Measurements from ENCODE around the gene PPM1H. TPM values are rescaled to one million over a fixed set of nuclear protein-coding genes. Genes with fewer than 3 reads are reported as not detected.

The PPM1H gene
- total RNA-seq, 4 donors from 2014 or later, result 0.46 to 3.4 (median 1.3) TPM

DNA sequence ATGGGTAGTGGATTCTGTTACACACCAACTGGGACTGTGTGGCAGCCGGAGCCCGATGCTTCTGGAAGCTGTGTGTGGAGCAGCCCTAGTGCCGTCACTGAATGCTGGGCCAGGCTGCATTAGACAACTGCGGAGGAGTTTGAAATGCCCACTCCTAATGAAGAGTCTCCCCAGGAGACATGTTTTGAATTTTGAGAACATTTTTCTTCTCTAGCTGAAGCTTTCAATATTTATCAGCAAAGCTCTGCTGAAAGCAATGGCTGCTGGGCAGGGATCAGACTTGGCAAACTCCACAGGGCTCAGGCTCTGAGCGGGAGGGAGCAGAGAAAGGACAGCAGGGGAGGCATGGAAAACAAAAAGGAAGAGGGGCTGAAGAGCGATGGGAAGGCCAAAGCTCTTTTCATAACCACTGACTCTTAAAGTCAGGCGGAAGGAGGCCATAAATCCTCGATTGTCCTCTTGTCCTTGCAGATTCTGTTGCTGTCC, 279.2 kb downstream of the PPM1H start:
- no peak overlapping the region for H3K27ac ChIP-seq
- no peaks in the 10 kb centered on the region for H3K4me1 ChIP-seq
- H3K27me3 ChIP-seq, result no peaks in the 10 kb centered on the region
- in situ Hi-C loops (cut with MboI; ENCODE audit: low sequenced_read_pairs in 4 of 4) (no loop called here), intact Hi-C loops (cut with DNase I; ENCODE audit: low total_unique reads) (no loop called here)
- ATAC-seq, result no peak
- no peaks in the 10 kb centered on the region for H3K9me3 ChIP-seq
- no peak for DNase-seq
- H3K4me3 ChIP-seq, result no peak overlapping the region
- TF ChIP-seq, protein P1, sequence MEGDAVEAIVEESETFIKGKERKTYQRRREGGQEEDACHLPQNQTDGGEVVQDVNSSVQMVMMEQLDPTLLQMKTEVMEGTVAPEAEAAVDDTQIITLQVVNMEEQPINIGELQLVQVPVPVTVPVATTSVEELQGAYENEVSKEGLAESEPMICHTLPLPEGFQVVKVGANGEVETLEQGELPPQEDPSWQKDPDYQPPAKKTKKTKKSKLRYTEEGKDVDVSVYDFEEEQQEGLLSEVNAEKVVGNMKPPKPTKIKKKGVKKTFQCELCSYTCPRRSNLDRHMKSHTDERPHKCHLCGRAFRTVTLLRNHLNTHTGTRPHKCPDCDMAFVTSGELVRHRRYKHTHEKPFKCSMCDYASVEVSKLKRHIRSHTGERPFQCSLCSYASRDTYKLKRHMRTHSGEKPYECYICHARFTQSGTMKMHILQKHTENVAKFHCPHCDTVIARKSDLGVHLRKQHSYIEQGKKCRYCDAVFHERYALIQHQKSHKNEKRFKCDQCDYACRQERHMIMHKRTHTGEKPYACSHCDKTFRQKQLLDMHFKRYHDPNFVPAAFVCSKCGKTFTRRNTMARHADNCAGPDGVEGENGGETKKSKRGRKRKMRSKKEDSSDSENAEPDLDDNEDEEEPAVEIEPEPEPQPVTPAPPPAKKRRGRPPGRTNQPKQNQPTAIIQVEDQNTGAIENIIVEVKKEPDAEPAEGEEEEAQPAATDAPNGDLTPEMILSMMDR (IDR thresholded peaks at IDR 0.05 in 4 of 5, conservative IDR thresholded peaks at IDR 0.05 in 1 of 5), result no peak
- TF ChIP-seq POLR2A (IDR thresholded peaks at IDR 0.05), result no peak
- H3K36me3 ChIP-seq, result no peaks in the 10 kb centered on the region

DNA sequence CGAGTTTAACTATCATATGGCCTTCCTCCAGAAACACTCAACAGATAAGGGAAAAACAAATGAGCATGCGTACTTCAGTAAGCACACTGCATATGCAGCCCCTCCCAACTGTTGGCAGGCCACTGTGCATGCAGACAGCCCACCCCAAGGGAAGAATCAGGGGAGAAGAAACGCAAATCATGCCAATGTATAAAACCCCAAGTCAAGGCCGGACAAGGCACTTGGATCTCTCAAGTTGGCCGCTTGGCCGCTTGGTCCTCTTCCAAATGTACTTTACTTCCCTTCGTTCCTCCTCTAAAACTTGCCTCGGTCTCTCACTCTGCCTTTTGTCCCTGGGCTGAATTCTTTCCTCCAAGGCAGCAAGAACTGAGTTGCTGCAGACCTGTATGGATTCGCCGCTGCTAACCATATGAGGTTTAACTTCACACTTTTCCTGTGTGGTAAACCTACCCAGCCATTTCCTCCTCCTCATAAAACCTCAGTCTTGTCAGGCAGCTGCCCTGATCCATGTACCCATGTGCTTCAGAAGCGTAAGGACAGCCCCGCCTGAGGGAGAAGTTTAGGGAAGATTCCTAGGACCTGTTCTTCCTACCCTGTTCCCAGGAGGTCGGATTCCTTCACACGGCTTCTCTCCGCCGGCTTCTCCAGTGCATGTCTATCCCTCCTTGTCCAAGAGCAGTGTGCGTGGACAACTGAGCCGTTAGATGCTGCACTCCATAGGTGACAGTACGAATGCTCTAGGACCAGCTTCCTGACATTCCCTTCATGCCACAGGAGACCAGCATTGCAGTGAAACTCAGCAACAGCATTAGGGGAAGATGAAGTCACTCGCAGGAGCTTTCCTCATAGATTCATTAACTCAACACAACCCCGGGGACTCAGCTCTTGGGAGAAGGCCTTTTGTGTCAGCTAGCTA, 280.4 kb downstream of the PPM1H start:
- ATAC-seq (no peak), DNase-seq (no peak)
- no peaks in the 10 kb centered on the region for H3K9me3 ChIP-seq
- intact Hi-C loops (cut with DNase I; ENCODE audit: low total_unique reads), result no loop called here
- H3K36me3 ChIP-seq, result no peaks in the 10 kb centered on the region
- in situ Hi-C loops (cut with MboI; ENCODE audit: low sequenced_read_pairs in 4 of 4), result no loop called here
- no peak for TF ChIP-seq POLR2A (IDR thresholded peaks at IDR 0.05)
- TF ChIP-seq, protein P1 (IDR thresholded peaks at IDR 0.05 in 4 of 5, conservative IDR thresholded peaks at IDR 0.05 in 1 of 5), result no peak
- no peaks in the 10 kb centered on the region for H3K27me3 ChIP-seq
- H3K4me1 ChIP-seq, result no peaks in the 10 kb centered on the region
- H3K27ac ChIP-seq, result no peak overlapping the region
- no peak overlapping the region for H3K4me3 ChIP-seq

DNA sequence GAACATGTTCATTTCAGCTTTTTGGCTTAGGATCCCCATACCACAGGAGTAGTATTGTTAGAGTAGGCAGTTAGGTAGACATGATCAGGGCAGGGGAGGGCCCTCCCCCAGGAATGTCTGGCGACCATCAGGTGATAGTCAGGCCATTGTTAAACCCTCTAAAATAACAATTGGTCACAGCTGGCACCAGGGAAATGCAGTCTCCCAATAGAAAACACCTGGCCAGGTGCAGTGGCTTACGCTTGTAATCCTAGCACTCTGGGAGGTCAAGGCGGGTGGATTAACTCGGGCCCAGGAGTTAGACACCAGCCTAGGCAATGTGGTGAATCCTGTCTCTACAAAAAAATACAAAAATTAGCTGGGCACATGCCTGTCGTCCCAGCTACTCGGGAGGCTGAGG, 281.2 kb downstream of the PPM1H start:
- in situ Hi-C loops (cut with MboI; ENCODE audit: low sequenced_read_pairs in 4 of 4), result no loop called here
- intact Hi-C loops (cut with DNase I; ENCODE audit: low total_unique reads), result no loop called here
- Histone ChIP-seq H3K4me3 (no peak overlapping the region), H3K9me3 (no peaks in the 10 kb centered on the region), H3K4me1 (no peaks in the 10 kb centered on the region), H3K36me3 (no peaks in the 10 kb centered on the region), H3K27me3 (no peaks in the 10 kb centered on the region), H3K27ac (no peak overlapping the region)
- TF ChIP-seq, protein P1 (IDR thresholded peaks at IDR 0.05 in 4 of 5, conservative IDR thresholded peaks at IDR 0.05 in 1 of 5), result no peak
- no peak for TF ChIP-seq POLR2A (IDR thresholded peaks at IDR 0.05)
- DNase-seq (no peak), ATAC-seq (no peak)

DNA sequence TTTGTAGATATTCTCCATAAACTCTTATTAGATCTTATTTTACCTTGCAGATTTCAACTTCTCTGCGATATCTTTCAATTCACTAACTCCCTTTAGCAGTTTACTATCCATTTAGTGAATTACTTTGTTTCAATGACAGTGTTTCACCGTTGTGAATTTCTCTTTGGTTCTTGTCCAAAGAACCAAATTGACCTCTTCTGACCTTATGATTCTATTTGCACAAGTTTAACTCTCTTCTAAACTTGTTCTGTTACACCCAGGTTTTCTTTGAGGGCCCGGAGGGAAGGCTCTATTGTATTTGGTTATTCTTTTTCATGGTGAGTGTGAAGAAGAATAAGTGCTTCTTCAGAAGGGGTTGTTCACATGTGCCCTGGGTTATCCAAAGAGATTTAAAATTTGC, 281.6 kb downstream of the PPM1H start:
- Histone ChIP-seq H3K27me3 (no peaks in the 10 kb centered on the region), H3K9me3 (no peaks in the 10 kb centered on the region), H3K4me3 (no peak overlapping the region), H3K36me3 (no peaks in the 10 kb centered on the region), H3K4me1 (no peaks in the 10 kb centered on the region), H3K27ac (no peak overlapping the region)
- in situ Hi-C loops (cut with MboI; ENCODE audit: low sequenced_read_pairs in 4 of 4), result no loop called here
- intact Hi-C loops (cut with DNase I; ENCODE audit: low total_unique reads), result no loop called here
- no peak for DNase-seq
- TF ChIP-seq POLR2A (IDR thresholded peaks at IDR 0.05), result no peak
- TF ChIP-seq, protein P1 (IDR thresholded peaks at IDR 0.05 in 4 of 5, conservative IDR thresholded peaks at IDR 0.05 in 1 of 5), result no peak
- no peak for ATAC-seq

All from gastrocnemius medialis (tissue), 4 donors.